Cardiac fibroblast (primary cell): ENCODE results near the gene COL18A1.

Experiments
- DNase-seq, 2 donors: peaks; one replicate each; pipeline versions ENCODE4 v3.0.0 to v3.0.0-alpha.2; 2010; ENCODE audit warnings: low read depth in 2 of 2
- H3K4me3 ChIP-seq, 2 donors: replicated peaks in 1 of 2; 1 replicate in 1 of 2; 2 replicates in 1 of 2; pipeline ENCODE4 v1.5.1; 2011; ENCODE audit warnings: low read depth in 2 of 2, low read length in 2 of 2, mild to moderate bottlenecking in 2 of 2, moderate library complexity in 1 of 2
- TF ChIP-seq, protein P1 (sequence below): IDR thresholded peaks from one replicate; pipeline ENCODE4 v1.5.1; 2011; ENCODE audit warnings: low read depth, mild to moderate bottlenecking, low read length, inconsistent platforms

The COL18A1 gene

DNA sequence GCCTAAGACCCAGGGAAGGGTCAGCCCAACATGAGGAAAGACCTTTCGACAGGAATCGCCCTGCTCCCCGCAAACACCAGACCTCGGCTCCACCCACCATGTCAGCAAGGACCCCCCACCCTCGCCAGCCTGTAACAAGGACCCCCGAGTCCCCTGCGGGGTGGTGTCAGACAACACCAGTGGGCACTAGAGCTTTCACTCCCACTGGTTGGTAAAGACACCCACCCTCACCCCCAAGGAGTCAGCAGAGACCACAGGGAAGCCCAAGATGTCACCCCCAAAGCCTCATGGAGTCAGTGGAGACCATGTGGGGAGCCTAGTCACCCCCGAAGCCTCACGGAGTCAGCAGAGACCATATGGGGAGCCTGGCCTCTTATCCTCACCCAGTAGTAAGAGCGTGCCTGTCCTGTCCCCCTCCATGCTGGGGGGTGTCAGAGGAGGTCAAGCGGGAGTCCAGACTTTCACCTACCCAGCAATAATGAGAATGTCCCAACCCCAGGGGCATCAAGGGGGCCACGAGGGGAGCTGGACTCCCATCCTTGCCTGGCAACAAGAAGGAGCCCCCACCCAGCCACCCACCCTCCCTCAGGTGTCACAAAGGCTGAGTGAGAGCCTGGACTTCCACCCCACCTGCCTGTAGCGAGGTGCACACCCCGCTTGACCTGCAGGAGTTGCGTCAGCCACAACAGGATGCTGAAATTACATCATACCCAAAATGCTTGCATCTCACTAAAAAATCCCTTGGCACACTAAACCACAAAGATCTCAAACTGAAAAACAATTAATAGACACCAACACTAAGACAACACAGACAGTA is 112.5 kb downstream of the COL18A1 start:
- H3K4me3 ChIP-seq: no peak overlapping the region
- DNase-seq: peak; percentile 28 to 62

DNA sequence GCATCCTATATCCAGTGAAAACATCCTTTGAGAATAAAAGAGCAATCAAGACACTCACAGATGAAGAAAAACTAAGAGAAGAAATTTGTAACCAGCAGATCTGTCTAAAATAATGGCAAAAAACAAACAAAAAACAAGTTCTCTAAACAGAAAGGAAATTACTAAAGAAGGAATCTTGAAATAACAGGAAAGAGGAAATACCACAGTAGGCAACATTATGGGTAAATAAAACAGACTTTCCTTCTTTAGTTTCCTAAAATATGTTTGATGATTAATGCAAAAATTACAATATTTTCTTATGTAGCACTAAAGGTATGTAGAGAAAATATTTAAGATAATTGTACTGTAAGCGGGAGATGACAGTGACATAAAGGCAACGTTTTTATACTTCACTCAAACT is 113.8 kb downstream of the COL18A1 start:
- peak in 1 of 2 donors; percentile 31 for DNase-seq
- TF ChIP-seq, protein P1, sequence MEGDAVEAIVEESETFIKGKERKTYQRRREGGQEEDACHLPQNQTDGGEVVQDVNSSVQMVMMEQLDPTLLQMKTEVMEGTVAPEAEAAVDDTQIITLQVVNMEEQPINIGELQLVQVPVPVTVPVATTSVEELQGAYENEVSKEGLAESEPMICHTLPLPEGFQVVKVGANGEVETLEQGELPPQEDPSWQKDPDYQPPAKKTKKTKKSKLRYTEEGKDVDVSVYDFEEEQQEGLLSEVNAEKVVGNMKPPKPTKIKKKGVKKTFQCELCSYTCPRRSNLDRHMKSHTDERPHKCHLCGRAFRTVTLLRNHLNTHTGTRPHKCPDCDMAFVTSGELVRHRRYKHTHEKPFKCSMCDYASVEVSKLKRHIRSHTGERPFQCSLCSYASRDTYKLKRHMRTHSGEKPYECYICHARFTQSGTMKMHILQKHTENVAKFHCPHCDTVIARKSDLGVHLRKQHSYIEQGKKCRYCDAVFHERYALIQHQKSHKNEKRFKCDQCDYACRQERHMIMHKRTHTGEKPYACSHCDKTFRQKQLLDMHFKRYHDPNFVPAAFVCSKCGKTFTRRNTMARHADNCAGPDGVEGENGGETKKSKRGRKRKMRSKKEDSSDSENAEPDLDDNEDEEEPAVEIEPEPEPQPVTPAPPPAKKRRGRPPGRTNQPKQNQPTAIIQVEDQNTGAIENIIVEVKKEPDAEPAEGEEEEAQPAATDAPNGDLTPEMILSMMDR: no peak
- H3K4me3 ChIP-seq: no peak overlapping the region

More for the DNA sequence above, 112.5 kb downstream of the COL18A1 start:
- TF ChIP-seq, protein P1: no peak

DNA sequence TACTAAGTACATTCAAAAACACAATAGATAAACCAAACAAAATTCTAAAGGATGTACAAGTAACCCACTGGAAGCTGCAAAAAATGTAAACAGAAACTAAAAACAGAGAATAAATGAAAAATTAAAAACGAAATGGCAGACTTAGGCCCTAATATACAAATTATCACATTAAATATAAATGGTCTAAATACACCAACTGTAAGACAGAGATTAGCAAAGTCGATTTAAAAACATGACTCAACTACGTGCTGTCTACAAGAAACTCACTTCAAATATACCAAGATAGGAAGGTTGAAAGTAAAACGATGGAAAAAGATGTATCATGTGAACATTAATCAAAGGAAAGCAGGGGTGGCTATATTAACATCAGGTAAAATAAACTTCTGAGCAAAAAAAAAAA is 114.2 kb downstream of the COL18A1 start:
- TF ChIP-seq, protein P1: no peak
- no peak overlapping the region for H3K4me3 ChIP-seq
- DNase-seq: no peak

DNA sequence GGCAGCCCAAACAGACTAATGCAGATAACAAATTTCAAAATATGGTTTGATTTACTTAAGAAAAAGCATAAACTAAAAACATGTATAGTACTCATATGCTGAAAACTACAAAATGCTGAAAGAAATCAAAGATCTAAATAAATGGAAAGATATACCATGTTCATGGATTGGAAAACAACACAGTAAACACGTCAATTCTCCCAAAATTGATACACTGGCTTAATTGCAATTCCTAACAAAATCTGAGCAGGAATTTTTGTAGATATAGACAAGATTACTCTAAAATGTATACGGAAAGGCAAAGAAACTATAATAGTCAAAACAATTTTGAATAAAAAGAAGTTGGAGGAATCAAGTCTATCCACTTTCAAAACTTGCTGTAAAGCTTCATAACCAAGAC is 116.3 kb downstream of the COL18A1 start:
- DNase-seq: no peak
- TF ChIP-seq, protein P1: no peak
- H3K4me3 ChIP-seq: no peak overlapping the region

DNA sequence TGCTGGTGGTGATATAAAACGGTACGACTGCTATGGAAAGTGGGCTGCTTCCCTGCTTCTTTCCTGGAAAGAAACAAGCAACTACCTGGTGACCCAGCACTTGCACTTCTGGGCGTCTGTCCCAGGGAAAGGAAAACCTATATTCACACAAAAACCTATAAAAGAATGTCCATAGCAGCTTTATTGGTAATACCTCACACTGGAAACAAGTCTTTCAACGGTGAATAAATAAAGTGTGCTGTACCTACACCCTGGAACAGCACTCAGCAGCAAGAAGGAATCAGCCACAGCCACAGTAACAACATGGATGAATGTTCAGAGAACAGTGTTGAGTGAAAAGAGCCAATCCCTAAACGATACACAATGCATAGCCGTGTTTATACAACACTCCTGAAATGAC is 117.4 kb downstream of the COL18A1 start:
- H3K4me3 ChIP-seq: no peak overlapping the region
- no peak for DNase-seq
- TF ChIP-seq, protein P1: no peak

DNA sequence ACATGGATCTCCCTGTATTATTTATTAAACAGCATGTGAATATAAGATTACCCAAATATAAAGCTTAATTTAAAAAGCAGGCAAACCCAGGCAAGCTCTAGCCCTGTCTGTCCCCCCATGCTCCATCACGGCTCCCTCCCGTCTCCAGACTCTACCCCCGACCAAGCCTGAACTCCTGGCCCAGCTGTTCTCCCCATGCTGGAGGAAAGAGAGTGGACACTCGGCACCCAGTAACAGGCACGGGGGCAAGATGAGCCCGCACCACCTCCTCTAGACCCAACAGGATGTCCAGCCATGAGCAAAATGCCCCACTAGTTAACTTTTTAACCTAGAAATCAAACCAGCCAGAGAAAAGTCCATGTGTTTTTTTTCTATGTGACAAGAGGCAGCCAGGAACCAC is 118.0 kb downstream of the COL18A1 start:
- TF ChIP-seq, protein P1: no peak
- DNase-seq: no peak
- no peak overlapping the region for H3K4me3 ChIP-seq
